Measurements from ENCODE around the gene PRDM16.

PRDM16 gene

DNA sequence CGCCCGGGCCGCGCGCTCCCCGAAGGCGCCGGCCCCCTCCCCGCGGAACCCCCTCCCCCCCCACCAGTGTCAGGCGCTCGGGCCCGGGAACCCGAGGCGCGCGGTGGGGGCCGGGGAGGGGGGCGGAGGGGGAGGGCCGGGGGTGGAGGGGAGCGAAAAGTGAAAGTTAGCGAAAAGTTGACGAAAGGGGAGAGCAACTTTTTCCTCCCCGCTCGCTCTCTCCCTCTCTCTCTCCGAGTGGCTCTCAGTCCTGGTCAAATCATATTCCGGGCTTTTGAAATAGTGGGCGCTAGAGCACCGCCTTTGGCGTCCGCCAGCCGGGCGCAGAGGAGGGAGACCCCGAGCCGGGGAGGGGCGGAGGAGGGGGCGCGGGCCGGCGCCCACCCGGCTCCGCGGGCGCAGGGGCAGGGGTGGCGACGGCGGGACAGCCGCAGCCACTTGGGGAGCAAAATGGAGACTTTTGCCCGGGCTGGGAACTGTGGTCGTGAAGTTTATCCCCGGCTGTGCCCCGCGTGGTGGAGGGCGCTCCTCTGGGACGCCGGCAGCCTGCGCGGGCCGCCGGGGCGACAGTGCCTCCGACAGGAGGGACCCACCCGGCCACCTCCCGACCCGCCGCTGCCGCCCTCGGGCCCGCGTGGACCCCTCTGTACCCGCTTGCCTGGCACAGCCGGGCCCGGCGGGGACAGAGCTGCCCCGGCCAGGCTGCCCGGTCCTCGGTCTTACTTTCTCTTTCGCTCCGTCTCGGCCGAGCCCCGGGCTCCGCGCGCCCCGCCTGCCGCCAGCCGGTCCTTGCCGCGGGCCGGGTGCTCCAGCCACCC lies 697 bp downstream of the PRDM16 start:
- no peak for DNase-seq (ENCODE audit: low read depth, low spot score)

DNA sequence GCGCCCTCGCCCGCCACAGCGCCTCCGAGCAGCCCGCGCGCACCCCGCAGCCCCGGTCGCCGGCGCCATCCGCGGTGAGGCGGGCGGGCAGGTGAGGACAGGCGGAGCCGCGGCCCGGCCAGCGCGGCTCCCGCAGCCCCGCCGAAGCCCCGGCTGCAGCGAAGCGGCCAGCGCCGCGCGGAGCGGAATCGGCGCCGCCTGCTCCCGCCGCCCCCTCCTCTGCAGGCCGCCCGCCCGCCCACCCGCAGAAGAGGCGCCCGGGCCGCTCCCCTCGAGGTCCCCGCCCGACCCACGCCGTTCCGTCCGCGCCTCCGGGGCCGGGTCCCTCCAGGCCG lies 1.3 kb downstream of the PRDM16 start:
- no peak for DNase-seq (ENCODE audit: low read depth, low spot score)

DNA sequence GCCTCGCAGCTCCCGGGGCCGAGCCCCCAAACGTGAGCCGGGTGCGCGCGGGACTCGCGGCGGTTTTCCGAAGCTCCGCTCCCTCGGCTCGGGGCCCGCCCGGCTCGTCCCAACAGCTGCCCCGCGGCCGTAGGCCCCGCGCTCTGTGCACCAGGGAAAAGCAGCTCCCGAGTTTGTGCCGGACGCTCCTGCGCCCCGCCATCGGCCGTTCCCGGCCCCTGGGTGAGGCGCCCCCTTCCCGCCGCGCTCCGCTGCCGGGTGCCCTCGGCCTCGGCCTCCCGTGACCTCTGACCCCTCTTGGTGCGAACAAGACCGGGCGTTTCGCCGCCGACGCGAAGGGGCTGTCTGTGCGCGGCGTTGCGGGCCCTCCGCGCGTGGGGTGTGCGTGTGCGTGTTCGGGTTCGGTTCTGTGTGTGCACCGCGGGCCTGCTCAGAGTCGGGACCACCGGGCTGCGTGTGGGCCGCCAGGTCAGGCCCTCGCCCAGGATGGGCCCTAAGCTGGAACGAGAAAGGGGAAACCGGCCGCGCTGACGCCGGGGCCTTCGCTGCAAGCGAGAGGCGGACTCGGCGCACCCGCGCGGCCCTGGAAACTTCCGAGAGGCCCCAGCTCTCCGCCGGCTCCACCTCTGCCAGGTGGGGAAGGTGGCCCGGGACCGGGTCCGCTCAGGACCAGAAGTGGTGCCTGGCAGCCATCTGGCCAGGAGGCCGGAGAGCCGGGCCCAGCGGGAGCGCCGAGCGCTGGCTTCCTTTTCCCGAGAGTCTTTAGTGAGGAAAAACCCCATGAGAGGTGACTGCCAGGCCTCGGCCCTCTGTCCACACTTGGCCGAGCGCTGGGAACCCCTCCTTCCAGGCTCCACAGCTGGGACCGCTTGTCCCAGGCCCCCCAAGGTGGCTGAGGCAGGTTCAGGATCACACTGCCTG lies 1.9 kb downstream of the PRDM16 start:
- no peak for DNase-seq (ENCODE audit: low read depth, low spot score)

DNA sequence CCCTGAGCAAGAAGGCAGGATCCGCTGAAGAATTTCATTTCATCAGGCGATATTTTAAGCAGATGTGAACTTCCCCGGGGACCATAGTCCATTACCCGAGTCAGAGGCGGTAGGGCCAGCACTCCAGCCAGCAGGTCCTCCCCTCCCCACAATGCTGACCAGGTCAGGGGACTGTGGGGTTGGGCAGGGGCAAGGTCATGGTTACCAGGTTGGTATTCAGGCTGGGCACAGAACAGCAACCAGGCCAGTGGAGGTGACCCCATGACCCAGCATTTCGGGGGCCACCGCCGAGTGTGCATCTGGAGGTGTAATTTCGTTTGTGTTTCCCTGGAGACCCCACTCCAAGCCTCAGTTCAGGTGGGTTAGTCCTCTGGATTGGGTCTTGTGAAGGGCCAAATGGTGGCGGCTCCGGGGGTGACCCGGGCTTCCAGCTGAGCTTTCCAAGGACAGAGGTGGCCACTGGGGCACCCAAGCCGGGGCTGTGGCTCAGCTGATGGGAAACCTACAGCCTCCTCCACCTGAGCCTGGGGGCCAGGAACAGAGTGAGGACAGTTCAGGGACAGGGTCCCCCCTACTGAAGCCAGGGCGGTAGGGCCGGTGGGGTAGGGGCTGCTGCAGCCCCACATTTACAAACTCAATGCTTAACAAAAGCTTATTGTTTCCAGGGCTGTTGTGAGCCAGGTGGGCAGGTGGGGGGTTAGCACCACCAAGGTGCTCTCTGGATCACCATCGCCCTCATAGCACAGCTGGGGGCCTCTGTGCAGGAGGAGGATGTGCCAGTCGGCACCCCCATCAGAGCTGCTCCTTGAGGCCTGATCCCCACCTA lies 2.8 kb downstream of the PRDM16 start:
- no peak for DNase-seq (ENCODE audit: low read depth, low spot score)

DNA sequence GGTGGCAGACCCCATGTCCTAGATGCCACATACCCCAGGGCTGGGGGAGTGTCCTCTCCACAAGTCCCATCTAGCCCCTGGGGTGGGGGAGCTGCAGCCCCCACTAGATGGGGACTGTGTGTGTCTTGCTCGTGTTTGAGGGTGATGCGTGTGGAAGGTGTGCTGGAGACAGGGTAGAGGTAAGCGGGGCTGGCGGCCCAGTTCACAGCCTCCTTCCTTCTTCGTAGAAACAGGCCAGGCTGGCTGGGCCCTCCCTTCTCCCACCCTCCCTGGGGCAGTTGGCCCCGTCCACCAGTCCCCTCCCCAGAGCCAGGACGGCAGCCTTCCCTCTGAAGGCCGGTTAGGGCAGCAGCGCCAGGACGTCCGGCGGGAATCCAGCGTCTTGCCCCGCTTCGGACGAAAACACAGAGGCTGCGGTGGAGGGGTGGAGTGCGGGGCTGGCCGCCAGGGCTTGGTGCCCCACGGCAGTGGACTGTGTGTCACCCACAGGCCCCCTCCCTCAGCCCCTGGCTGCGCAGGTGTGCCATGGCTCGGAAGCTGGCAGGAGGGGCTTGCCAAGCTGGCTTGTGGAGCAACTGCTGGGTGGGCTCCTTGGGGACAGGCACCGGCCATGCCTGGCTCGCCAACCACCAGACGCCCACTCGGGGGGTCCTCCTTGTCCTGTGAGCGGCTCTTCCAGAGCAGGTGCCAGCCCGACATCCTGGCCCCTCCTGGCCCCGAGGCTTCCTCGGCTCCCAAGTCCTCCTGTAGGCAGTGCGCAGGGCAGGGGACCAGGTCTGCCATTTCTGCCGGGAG lies 3.6 kb downstream of the PRDM16 start:
- no peak for DNase-seq (ENCODE audit: low read depth, low spot score)

DNA sequence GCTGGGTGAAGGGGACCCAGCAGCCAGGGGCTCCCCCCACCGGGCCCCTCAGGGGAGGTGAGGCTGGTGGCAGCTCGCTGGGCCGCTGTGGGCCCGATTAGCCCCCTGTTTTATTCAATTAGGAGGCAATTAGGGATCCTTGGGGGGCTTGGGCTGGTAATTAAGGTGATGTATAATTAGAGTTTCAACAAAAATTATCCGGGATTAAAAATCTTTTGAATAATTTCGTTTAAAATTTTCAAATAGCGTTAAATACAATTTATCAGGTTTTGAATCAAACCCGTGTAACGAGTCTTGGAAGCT lies 4.1 kb downstream of the PRDM16 start:
- no peak for DNase-seq (ENCODE audit: low read depth, low spot score)

DNA sequence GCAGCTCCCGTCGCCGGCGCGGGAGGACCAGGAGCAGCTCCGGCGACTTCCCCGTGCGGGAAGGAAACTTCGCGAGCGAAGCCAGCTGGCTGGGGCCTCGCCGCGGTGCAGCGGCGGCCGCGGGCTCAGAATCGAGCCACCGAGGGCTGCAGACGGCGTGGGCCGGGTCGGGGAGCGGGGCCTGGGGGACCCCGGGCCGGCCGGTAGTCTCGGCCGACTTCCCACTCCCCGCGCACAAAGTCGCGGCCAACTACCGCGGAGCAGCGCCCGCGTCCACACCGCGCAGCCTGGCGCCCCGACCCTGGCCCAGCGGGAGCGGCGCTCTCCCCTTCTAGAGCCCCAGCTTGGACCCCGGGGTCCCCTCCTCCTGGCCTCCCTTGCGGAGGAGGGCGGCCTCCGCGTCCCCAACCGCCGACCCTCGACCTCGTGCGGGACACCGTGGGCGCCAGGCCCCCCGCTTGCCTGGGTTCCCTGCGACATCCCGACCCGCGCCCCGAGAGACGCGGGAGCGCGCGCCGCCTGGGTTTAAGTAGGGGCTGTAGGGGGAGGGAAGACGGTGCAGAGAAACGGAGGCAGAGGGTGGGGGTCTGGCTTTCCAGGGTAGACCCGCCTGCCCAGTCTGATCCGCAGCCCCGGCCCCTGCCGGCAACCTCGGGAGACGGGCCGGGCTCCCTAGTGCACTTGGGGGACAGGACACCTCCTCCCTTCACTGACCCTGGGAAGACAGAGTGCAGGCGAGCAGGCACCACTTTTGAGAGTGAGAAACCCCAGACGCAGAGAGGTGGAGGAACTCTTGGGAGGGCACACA lies 4.7 kb downstream of the PRDM16 start:
- DNase-seq (ENCODE audit: low read depth, low spot score) = no peak

DNA sequence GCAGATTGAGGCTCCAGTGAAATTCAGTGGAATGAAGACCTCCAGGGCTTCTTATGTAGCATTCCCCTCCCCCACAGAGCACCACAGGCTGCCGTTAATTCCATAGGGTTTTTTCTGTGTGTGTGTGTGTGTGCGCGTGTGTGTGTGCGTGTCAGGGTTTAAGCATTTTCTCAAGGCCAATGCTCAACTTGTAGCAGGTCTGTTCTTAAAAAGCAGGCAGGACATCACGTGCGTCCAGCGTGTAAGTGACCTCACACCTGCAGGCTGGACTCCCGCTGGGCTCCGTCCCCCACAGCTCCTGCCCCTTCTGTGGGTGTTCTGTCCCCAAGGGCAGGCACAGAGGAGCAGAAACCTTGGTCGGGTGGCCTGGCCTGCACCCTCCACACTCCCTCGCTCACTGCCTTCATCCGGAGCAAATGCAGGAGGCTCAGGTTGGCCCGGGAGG lies 5.3 kb downstream of the PRDM16 start:
- DNase-seq (ENCODE audit: low read depth, low spot score) = no peak

DNA sequence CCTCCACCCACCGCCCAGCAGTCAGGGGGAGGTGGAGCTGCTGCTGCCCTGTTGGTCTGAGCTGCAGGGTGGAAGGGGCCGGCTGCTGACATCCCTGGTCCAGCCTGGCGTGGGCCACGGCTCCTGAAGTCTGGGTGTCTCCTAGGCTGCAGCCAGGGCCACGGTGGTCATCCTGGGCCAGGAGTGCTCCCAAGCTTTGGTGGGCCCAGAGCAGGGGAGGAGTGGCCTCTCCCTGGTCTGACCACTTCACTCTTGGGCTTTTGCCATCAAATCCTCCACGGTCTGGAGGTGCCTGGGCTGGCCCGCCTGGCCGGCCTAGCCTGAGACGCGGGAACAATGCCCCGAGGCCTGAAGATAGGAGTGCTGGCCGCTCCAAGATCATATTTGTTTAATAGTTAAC lies 5.8 kb downstream of the PRDM16 start:
- no peak for DNase-seq (ENCODE audit: low read depth, low spot score)

DNA sequence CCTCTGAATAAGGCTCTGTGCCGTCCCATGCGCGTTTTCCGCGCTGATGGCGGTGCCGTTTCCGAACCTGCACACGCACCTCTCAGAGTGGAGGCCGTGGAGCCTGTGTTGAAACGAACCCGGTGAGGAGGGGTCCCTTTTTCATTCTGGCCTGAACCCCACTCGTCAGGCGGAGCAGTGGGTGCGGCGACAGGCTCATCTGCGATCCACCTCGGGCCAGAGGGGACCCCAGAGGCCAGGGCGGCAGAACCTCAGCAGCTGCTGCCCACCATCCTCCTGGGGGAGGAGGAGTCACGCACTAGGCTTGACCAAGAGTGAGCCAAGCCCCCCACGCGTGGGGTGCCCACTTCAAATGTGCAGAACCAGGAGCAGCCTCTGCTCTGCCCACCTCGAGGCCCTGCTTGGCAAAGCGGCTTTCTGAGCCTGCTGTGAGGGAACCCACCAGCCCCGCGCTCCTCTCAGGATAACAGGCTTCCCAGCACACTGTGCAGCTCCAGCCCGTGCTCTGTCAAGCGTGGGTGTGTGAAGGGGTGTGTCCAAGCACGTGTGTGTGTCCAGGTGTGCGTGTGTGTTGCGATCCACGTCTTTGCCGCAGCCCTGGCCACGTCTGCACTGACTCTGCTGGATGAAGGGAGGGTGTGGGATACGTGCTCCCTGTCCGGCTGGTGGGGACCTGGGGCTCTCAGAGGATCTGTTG lies 6.8 kb downstream of the PRDM16 start:
- no peak for DNase-seq (ENCODE audit: low read depth, low spot score)

DNA sequence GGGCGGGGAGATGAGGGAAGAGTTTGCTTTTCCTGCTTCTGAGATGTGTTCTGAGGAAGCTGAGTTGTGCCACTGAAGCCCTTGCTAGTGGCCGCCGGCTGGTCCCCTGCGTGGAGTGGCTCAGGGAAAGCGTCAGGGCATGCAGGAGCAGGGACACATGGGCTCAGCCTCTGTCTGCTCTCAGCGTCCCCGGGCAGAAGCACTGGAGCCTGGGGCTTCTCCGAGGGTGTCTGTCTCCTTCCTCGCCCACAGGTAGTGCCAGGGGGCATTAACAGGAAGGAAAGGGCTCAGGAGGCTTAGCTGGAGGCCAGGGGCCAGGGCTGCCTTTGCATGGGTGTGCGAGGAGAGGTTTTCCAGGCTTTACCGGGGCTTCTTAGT lies 7.3 kb downstream of the PRDM16 start:
- DNase-seq (ENCODE audit: low read depth, low spot score) = no peak

DNA sequence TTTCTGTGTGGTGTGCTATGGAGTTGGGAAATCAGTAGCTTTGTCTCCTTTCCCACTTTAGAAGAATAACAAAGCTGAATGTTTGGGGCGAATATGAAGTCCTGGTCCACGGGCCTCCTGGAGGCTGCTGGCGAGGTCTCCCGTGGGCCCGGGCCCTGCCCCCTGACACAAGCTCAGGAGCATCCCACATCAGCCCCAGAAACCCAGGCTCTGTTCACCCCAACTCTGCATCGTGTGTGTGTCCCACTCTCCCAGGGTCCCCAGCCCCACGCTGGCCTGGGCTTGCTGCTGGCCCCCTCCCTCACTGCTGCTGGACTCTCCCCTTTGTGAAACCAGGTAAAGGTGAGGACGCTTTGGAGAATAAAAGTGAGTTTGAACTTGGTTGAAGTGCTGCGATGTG lies 8.1 kb downstream of the PRDM16 start:
- no peak for DNase-seq (ENCODE audit: low read depth, low spot score)

DNA sequence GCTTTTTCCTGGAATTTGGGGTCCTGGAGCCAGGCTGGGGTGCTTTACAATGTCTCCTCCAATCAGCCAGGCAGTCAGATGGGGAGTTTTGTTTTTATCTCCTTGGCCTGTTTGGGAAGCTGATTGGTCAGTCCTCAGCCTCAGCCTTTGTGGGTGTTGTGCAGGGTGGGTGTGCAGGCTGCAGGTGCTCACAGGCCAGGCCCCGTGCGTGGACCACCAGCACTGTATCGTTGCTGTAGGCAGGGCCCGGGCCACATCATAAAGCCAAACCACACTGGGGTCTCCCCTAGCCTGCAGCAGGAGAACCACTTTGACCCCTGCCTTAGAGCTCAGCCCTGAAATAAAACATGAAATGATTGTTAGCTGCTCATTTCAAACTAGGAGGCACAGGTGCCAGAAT lies 8.6 kb downstream of the PRDM16 start:
- DNase-seq (ENCODE audit: low read depth, low spot score) = no peak

DNA sequence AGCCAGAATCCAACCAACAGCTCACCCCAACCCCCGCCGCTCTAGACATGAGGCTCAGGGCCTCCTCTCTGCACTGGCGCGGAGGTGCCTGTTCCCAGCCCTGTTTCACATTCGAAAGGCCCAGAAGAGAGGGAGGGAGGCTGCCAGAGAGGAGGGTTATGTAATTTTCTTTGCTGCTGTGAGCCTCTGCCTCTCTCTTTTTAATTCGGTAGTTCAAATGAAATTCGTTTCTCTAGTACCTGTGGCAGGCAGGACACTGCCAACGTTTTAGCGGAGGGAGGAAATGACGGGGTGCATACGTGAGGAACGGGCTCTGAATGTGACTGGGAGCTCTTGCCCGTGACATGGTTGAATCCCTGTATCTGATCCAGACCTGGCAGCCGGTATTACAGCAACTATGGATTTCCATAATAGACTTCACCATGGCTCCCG lies 9.4 kb downstream of the PRDM16 start:
- no peak for DNase-seq (ENCODE audit: low read depth, low spot score)

DNA sequence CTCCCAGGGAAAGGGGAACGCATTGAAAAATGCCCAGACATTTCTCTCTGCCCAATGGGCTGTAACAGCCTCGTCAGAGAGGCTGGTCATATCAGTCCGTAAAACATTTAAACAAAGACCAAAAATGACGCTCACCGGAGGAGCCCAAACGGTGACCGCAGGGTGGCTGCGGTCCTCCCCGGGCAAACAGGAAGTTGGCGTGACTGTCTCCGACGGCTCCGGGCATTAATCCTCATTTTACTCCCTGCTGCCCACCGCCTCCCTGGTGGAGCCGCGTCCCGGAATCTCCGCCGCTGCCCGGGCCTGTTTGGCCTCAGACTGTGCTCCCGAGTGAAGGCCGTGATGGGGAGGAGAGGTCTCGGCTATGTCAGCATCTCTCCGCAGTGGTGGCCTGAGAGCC lies 9.9 kb downstream of the PRDM16 start:
- no peak for DNase-seq (ENCODE audit: low read depth, low spot score)

DNA sequence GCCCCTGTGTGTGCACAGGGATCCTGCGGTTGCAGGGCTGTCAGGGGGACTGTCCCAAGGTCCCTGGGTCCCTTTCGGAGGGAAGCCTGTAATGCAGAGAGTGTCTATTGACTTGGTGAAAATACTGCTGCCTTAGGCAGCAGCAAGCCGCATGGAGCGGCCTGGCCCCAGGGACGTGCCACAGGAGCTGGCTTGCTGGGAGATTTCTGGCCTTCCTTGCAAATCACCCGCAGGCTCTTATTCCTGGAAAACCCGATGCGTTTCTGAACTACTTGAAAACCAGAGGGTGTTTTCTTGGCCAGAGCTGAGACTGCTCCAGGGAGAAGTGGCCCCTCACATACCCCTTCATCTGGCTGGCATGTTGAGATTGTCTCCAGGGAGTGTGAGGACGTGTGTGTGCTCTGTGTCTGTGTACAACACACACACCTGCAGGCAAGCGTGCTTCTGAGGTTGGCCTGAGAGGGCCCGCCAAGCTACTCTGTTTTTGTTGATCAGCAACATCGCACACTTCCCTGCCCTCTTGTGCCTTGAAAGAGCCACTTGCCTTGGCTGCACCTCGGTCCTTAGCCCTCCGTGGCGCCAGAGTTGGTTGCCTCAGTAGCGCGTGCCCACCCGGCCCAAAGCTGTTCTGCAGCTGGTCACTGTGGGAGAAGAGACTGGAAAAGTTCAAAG lies 10.5 kb downstream of the PRDM16 start:
- DNase-seq (ENCODE audit: low read depth, low spot score) = no peak

DNA sequence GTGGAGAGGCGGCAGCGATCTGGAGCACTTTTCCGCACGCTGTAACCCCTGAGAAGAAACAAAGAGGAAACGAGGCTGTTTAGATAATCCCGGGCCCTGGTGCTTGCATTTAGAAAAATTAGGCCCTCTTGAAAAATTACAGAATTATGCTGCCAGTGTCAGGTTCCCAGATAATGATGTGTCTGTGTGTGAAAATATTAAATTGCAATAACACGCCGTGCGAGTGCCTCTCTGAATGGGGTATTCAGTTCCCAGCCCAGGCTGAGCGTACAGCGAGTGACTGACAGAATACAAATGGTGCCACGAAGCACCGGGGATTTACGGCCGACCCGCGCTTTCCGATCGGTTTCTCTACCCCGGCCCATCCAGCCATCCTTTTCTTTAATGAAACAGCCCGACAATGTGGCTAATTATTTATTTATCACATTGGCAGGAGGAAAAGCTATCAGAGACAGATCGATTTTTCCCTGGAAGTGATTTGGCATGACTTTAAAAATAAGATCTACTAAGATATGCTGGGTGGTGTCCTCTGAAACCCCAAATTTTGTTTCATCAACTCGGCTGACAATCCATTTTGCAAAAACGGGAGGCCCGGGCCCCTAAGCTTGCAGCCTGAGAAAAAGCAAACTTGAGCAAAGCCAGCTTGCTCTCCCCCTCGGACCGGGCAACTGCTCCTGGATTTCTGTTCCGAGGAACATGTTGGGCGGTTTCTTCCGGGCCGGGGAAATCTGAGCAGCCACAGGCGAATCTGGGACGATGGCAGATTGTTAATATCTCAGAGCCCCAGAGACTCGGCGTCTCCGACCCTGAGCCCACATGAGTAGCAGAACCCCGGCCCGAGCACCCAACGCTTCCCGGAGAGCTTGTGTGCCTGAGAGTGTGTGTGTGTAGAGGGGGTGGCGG lies 11.3 kb downstream of the PRDM16 start:
- DNase-seq (ENCODE audit: low read depth, low spot score) = no peak

DNA sequence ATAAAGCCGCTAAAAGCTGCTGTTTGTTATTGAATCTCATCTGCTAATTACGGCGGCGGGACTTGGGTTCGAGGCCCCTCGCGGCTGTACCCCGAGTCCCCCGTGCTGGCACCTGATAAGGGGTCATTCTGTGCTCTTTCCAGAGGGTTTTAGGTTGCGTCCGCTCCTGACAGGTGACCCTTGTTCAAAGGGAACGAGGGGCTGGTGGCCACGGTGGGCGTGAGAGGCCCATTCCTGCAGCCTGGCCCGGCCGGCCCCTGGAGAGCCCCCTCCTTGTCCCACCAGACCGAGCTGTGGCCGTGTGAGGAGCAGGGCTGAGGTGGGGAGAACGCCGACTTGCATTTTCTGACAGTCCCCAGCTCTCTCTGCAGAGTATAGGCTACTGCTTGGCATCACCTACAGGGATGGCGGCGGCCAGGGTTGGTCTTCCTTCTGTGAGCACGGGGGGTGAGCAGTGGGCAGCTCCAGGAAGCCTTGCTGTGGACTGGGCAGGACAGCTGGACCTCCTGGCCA lies 12.2 kb downstream of the PRDM16 start:
- DNase-seq (ENCODE audit: low read depth, low spot score) = no peak

All from ELF-1 (cell line).